ENCODE data around the gene FAM180B.

- TF ChIP-seq CTCF (conservative IDR thresholded peaks at IDR 0.05; ENCODE audit: low read depth, low read length) (no peak), POLR2A (IDR thresholded peaks at IDR 0.05; ENCODE audit: low read depth, low read length) (no peak), BHLHE40 (IDR thresholded peaks at IDR 0.05; ENCODE audit: low read depth, low read length) (no peak), CEBPB (IDR thresholded peaks at IDR 0.05; ENCODE audit: low read depth, low read length) (no peak)
Observed at GRCh38 chr11:47593934-47594855, 7.7 kb downstream of the FAM180B start, which contains the start of gene C1QTNF4.
